HepG2 (cell line): ENCODE results near the gene THOC6. TPM values are rescaled to one million over a fixed set of nuclear protein-coding genes. Genes with fewer than 3 reads are reported as not detected.

Experiments
- FOXA1 ChIP-seq, 2 experiments: fragments of 450-650 bp in 1 of 2; sonication (generic) in 1 of 2; formaldehyde crosslinking in 1 of 2; IDR thresholded peaks; 2 replicates each; pipeline versions ENCODE4 v1.4.0 to v1.6.1; 2016 to 2020; ENCODE audit warnings: missing genetic modification reagents in 1 of 2
- FOXO4 ChIP-seq: sonication (generic); formaldehyde crosslinking; conservative IDR thresholded peaks from 2 replicates; pipeline ENCODE4 v1.8.1; 2023; ENCODE audit warnings: missing genetic modification reagents
- GLMP ChIP-seq: sonication (generic); formaldehyde crosslinking; IDR thresholded peaks from 2 replicates; pipeline ENCODE4 v1.9.0; 2021; ENCODE audit warnings: missing genetic modification reagents, mild to moderate bottlenecking, borderline replicate concordance
- HNRNPUL1 ChIP-seq: fragments of 200-400 bp; formaldehyde crosslinking; IDR thresholded peaks from 2 replicates; pipeline ENCODE4 v1.6.1; 2017; ENCODE audit warnings: low read depth, mild to moderate bottlenecking, low read length, moderate library complexity
- ISL2 ChIP-seq: sonication (generic); formaldehyde crosslinking; IDR thresholded peaks from 2 replicates; pipeline ENCODE4 v1.5.0; 2020; ENCODE audit warnings: missing genetic modification reagents
- JUND ChIP-seq: sonication (generic); formaldehyde crosslinking; IDR thresholded peaks from 2 replicates; pipeline ENCODE4 v1.8.0; 2022; ENCODE audit warnings: mild to moderate bottlenecking, missing genetic modification reagents
- NFRKB ChIP-seq: fragments of 450-650 bp; IDR thresholded peaks from 2 replicates; pipeline ENCODE4 v1.6.1; 2017
- NPAS2 ChIP-seq: sonication (generic); formaldehyde crosslinking; IDR thresholded peaks from 2 replicates; pipeline ENCODE4 v1.8.0; 2022; ENCODE audit warnings: mild to moderate bottlenecking, missing genetic modification reagents, borderline replicate concordance
- TCF12 ChIP-seq, 2 experiments: fragments of 450-650 bp in 1 of 2; sonication (generic) in 1 of 2; formaldehyde crosslinking in 1 of 2; IDR thresholded peaks; 2 replicates each; pipeline versions ENCODE4 v1.6.1 to v1.8.0; 2017 to 2022; ENCODE audit warnings: antibody characterized with exemption in 1 of 2, mild to moderate bottlenecking in 1 of 2, missing genetic modification reagents in 1 of 2, moderate library complexity in 1 of 2
- ZBTB34 ChIP-seq: sonication (generic); formaldehyde crosslinking; IDR thresholded peaks from 2 replicates; pipeline ENCODE4 v1.8.0; 2022; ENCODE audit warnings: mild to moderate bottlenecking, missing genetic modification reagents
- ZBTB42 ChIP-seq: sonication (generic); formaldehyde crosslinking; IDR thresholded peaks from 2 replicates; pipeline ENCODE4 v1.5.0; 2020; ENCODE audit warnings: mild to moderate bottlenecking, missing genetic modification reagents
- ZEB1 ChIP-seq: IDR thresholded peaks from 2 replicates; pipeline ENCODE4 v1.6.1; 2012; ENCODE audit warnings: mild to moderate bottlenecking, low read depth, inconsistent platforms; ENCODE audit not compliant: insufficient replicate concordance
- ZFX ChIP-seq: sonication (generic); formaldehyde crosslinking; IDR thresholded peaks from 2 replicates; pipeline ENCODE4 v1.4.0; 2020; ENCODE audit warnings: mild to moderate bottlenecking, low read depth, missing genetic modification reagents, moderate library complexity
- ZNF230 ChIP-seq: sonication (generic); formaldehyde crosslinking; IDR thresholded peaks from 2 replicates; pipeline ENCODE4 v1.4.0; 2020; ENCODE audit warnings: mild to moderate bottlenecking, missing genetic modification reagents
- ZNF253 ChIP-seq: sonication (generic); formaldehyde crosslinking; IDR thresholded peaks from 2 replicates; pipeline ENCODE4 v1.8.0; 2022; ENCODE audit warnings: mild to moderate bottlenecking, missing genetic modification reagents, borderline replicate concordance
- ZNF296 ChIP-seq: sonication (generic); formaldehyde crosslinking; conservative IDR thresholded peaks from 2 replicates; pipeline ENCODE4 v1.5.0; 2020; ENCODE audit warnings: mild to moderate bottlenecking, missing genetic modification reagents
- ZNF30 ChIP-seq: sonication (generic); formaldehyde crosslinking; IDR thresholded peaks from 2 replicates; pipeline ENCODE4 v1.5.0; 2020; ENCODE audit warnings: mild to moderate bottlenecking, missing genetic modification reagents
- ZNF468 ChIP-seq: sonication (generic); formaldehyde crosslinking; IDR thresholded peaks from 2 replicates; pipeline ENCODE4 v1.8.0; 2022; ENCODE audit warnings: mild to moderate bottlenecking, moderate library complexity, missing genetic modification reagents
- ZNF510 ChIP-seq: sonication (generic); formaldehyde crosslinking; IDR thresholded peaks from 2 replicates; pipeline ENCODE4 v1.4.0; 2020; ENCODE audit warnings: low read depth, mild to moderate bottlenecking, missing genetic modification reagents
- ZNF674 ChIP-seq: sonication (generic); formaldehyde crosslinking; IDR thresholded peaks from 2 replicates; pipeline ENCODE4 v1.5.0; 2020; ENCODE audit warnings: low read depth, mild to moderate bottlenecking, missing genetic modification reagents
- ZNF777 ChIP-seq: sonication (generic); formaldehyde crosslinking; IDR thresholded peaks from 2 replicates; pipeline ENCODE4 v1.4.0; 2020; ENCODE audit warnings: missing genetic modification reagents
- ZNF792 ChIP-seq: IDR thresholded peaks from 2 replicates; pipeline ENCODE4 v1.6.1; 2016
- ZNF841 ChIP-seq: sonication (generic); formaldehyde crosslinking; IDR thresholded peaks from 2 replicates; pipeline ENCODE4 v1.8.1; 2023; ENCODE audit warnings: missing genetic modification reagents, borderline replicate concordance
- polyA plus RNA-seq, 8 experiments: library from polyadenylated mRNA; depleted of rRNA in 3 of 8; stranded (reverse) in 7 of 8; unstranded in 1 of 8; fragments of >200 nt; fragmentation: Illumina TruSeq in 4 of 8; extraction: Trizol in 4 of 8; gene quantifications; 2 replicates each; pipeline versions ENCODE4 v1.2.1 to v1.2.3, GENCODE V29; 2011 to 2016; ENCODE audit warnings: low read depth in 4 of 8, missing spikeins in 1 of 8, mixed read lengths in 1 of 8; ENCODE audit not compliant: insufficient read depth in 1 of 8
- total RNA-seq, 5 experiments: library from RNA; depleted of rRNA; stranded (reverse); fragments of >200 nt; fragmentation: Illumina TruSeq; extraction: Trizol; gene quantifications; 2 replicates each; pipeline ENCODE4 v1.2.3, GENCODE V29; 2016; ENCODE audit warnings: low read depth in 1 of 5
- TF ChIP-seq, protein P1 (sequence below): sonication (generic); formaldehyde crosslinking; IDR thresholded peaks from 2 replicates; pipeline ENCODE4 v1.8.1; 2022; ENCODE audit warnings: low read depth, mild to moderate bottlenecking, missing genetic modification reagents

THOC6 gene
- total and polyA plus RNA-seq, 2 of the 13 experiments (the other 11 are each of a cell fraction or from before 2014, with no cell fraction given) = 32.1 to 37.0 TPM

DNA sequence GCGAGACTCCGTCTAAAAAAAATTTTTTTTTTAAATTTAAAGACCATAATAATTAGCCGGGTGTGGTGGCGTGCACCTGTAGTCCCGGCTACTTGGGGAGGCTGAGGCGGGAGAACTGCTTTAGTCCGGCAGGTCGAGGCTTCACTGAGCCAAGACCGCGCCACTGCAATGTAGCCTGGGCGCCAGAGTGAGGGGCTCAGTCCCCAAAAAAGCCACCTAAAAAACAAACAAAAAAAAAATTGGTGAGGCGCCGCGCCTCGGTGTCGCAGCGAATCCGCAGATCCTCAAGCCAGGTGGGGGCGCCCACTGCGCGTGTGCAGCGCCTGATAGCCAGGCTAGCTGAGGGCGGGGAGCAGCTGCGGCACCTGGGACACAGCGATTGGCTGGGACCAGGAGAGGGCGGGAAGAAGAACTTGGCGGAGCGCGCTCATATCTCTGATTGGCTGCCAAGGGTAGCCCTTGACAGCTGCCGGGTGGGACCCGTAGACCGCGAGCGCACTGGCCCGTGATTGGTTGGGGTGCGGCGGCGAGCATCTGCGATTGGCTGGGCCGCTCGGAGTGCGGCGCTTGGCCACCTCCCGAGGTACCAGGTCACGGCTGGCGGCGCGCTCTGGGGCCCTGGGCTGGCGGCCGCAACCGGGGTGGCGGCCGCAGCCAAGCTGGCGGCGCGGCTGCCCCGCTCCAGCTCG lies 20.1 kb upstream of the THOC6 start (continued):
- TF ChIP-seq FOXO4 (CRISPR knock-in tag) = no peak
- TF ChIP-seq NFRKB = no peak
- 0 out of 2 replicates have a peak, but pooled peaks have one; percentile 39 for TF ChIP-seq ZBTB42 (CRISPR knock-in tag)
- TF ChIP-seq ZBTB34 (CRISPR knock-in tag) = no peak
- no peak for TF ChIP-seq ZNF296 (CRISPR knock-in tag)
- no peak for TF ChIP-seq NPAS2 (CRISPR knock-in tag)
- TF ChIP-seq TCF12 (IDR thresholded peaks at IDR 0.05) = no peak
- TF ChIP-seq TCF12 (CRISPR knock-in tag; IDR thresholded peaks at IDR 0.05) = no peak
- TF ChIP-seq ZNF674 = no peak
- TF ChIP-seq JUND (CRISPR knock-in tag) = no peak
- TF ChIP-seq ZNF230 (CRISPR knock-in tag) = no peak
- TF ChIP-seq ZFX (CRISPR knock-in tag) = no peak; the same call in 1 of the 2 replicates
- TF ChIP-seq ISL2 = no peak; the same call in 1 of the 2 replicates
- no peak for TF ChIP-seq ZNF841 (CRISPR knock-in tag)
- TF ChIP-seq ZNF792 (CRISPR knock-in tag) = peak; percentile 64; the same call in 1 of the 2 replicates
- no peak for TF ChIP-seq HNRNPUL1
- TF ChIP-seq ZNF468 = no peak
- TF ChIP-seq GLMP (CRISPR knock-in tag) = no peak
- TF ChIP-seq ZEB1 = no peak
- no peak for TF ChIP-seq ZNF777 (CRISPR knock-in tag)
- no peak for TF ChIP-seq ZNF30 (CRISPR knock-in tag)
- no peak for TF ChIP-seq FOXA1 (IDR thresholded peaks at IDR 0.05)
- 0 out of 2 replicates have a peak, but pooled peaks have one; percentile 18 for TF ChIP-seq FOXA1 (CRISPR knock-in tag; IDR thresholded peaks at IDR 0.05)
- TF ChIP-seq, protein P1, sequence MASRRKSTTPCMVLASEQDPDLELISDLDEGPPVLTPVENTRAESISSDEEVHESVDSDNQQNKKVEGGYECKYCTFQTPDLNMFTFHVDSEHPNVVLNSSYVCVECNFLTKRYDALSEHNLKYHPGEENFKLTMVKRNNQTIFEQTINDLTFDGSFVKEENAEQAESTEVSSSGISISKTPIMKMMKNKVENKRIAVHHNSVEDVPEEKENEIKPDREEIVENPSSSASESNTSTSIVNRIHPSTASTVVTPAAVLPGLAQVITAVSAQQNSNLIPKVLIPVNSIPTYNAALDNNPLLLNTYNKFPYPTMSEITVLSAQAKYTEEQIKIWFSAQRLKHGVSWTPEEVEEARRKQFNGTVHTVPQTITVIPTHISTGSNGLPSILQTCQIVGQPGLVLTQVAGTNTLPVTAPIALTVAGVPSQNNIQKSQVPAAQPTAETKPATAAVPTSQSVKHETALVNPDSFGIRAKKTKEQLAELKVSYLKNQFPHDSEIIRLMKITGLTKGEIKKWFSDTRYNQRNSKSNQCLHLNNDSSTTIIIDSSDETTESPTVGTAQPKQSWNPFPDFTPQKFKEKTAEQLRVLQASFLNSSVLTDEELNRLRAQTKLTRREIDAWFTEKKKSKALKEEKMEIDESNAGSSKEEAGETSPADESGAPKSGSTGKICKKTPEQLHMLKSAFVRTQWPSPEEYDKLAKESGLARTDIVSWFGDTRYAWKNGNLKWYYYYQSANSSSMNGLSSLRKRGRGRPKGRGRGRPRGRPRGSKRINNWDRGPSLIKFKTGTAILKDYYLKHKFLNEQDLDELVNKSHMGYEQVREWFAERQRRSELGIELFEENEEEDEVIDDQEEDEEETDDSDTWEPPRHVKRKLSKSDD (CRISPR knock-in tag) = no peak
- TF ChIP-seq ZNF253 = no peak
- no peak for TF ChIP-seq ZNF510 (CRISPR knock-in tag)
